KMS-11 (cell line): ENCODE results near the gene MAP4K3.

ENCODE experiments used
- H2AFZ ChIP-seq: fragments of 200-600 bp; sonication (generic); 2 replicates; pipeline ENCODE4 v1.6.1; 2016; ENCODE audit warnings: antibody characterized with exemption, mixed run types, low read depth
- H3K27ac ChIP-seq: fragments of 200-600 bp; sonication (generic); 2 replicates; pipeline ENCODE4 v1.6.1; 2016; ENCODE audit warnings: mild to moderate bottlenecking, mixed run types
- H3K27me3 ChIP-seq: fragments of 200-600 bp; sonication (generic); 2 replicates; pipeline ENCODE4 v1.6.1; 2017; ENCODE audit warnings: mild to moderate bottlenecking, low read depth, mixed run types, moderate library complexity; ENCODE audit not compliant: insufficient read depth
- H3K36me3 ChIP-seq: fragments of 200-600 bp; sonication (generic); 2 replicates; pipeline ENCODE4 v1.6.1; 2017; ENCODE audit warnings: mild to moderate bottlenecking, mixed run types; ENCODE audit not compliant: insufficient read depth
- H3K4me1 ChIP-seq: fragments of 200-600 bp; sonication (generic); 2 replicates; pipeline ENCODE4 v1.6.1; 2016; ENCODE audit warnings: mild to moderate bottlenecking, low read depth, mixed run types; ENCODE audit not compliant: poor library complexity, severe bottlenecking
- H3K4me2 ChIP-seq: fragments of 200-600 bp; sonication (generic); 2 replicates; pipeline ENCODE4 v1.7.0; 2016; ENCODE audit warnings: mild to moderate bottlenecking, mixed run types
- H3K4me3 ChIP-seq: fragments of 200-600 bp; sonication (generic); IDR thresholded peaks from 2 replicates; pipeline ENCODE4 v1.6.1; 2017; ENCODE audit warnings: low read depth, low read length, mixed read lengths; ENCODE audit not compliant: insufficient read depth
- H3K79me2 ChIP-seq: fragments of 200-600 bp; sonication (generic); 2 replicates; pipeline ENCODE4 v1.6.1; 2016; ENCODE audit warnings: low read depth, mixed run types; ENCODE audit not compliant: insufficient read depth
- H3K9ac ChIP-seq: fragments of 200-600 bp; sonication (generic); 2 replicates; pipeline ENCODE4 v1.6.1; 2016; ENCODE audit warnings: mild to moderate bottlenecking, mixed run types
- H4K20me1 ChIP-seq: fragments of 200-600 bp; sonication (generic); 2 replicates; pipeline ENCODE4 v1.6.1; 2016; ENCODE audit warnings: mild to moderate bottlenecking, mixed run types; ENCODE audit not compliant: insufficient read depth
- TF ChIP-seq, protein P1 (sequence below): fragments of 200-600 bp; sonication (generic); conservative IDR thresholded peaks from 2 replicates; pipeline ENCODE4 v1.6.1; 2017; ENCODE audit warnings: low read depth, mild to moderate bottlenecking, antibody characterized with exemption, low read length, moderate library complexity, mixed read lengths

MAP4K3 gene

DNA sequence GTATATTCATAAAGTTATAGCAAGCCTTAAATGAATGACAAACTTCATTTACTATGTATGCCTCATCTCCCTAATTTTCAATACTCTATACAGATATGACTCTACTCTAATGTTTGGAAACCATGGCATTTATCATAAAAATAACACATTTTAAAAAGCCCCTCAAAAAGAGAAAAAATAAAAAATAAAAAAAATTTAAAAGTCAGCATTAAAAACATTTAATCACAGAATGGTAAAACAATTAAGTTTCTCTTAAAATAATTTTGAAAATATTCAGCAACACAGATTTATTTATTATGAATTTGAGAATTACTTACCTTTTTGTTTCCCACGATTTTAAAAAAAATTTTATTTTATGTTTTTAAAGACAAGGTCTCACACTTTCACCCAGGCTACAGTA lies 128.3 kb downstream of the MAP4K3 start:
- Histone ChIP-seq H3K27me3 (no peaks in the 10 kb centered on the region; the same call in 1 of the 2 replicates), H2AFZ (no peak overlapping the region), H3K4me3 (no peak overlapping the region), H3K4me2 (no peak overlapping the region), H3K79me2 (no peaks in the 10 kb centered on the region), H3K9ac (no peak overlapping the region), H3K36me3 (no peaks in the 10 kb centered on the region), H3K27ac (no peak overlapping the region), H4K20me1 (no peaks in the 10 kb centered on the region; the same call in 1 of the 2 replicates), H3K4me1 (no peaks in the 10 kb centered on the region)
- TF ChIP-seq, protein P1, sequence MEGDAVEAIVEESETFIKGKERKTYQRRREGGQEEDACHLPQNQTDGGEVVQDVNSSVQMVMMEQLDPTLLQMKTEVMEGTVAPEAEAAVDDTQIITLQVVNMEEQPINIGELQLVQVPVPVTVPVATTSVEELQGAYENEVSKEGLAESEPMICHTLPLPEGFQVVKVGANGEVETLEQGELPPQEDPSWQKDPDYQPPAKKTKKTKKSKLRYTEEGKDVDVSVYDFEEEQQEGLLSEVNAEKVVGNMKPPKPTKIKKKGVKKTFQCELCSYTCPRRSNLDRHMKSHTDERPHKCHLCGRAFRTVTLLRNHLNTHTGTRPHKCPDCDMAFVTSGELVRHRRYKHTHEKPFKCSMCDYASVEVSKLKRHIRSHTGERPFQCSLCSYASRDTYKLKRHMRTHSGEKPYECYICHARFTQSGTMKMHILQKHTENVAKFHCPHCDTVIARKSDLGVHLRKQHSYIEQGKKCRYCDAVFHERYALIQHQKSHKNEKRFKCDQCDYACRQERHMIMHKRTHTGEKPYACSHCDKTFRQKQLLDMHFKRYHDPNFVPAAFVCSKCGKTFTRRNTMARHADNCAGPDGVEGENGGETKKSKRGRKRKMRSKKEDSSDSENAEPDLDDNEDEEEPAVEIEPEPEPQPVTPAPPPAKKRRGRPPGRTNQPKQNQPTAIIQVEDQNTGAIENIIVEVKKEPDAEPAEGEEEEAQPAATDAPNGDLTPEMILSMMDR: no peak

DNA sequence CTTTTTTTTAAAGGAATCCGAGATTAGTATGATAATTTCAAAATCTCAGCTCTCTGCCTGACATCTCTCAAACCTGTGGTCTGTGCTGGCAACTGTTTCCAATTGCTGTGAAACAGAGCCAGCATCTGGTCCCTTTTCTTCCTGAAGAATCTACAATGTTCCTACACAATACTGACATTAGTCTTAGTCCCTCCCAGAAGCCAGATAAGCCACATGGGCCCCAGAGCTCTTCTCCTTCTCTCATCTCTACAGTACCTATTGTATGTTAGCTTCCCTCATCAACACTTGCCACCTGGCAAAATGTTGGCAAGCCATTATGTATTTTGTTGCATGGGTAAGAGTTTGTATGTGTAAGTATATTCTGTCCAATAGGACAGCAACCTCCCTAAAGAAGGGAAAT lies 130.5 kb downstream of the MAP4K3 start:
- H3K27ac ChIP-seq: no peak overlapping the region
- H3K36me3 ChIP-seq: no peaks in the 10 kb centered on the region
- TF ChIP-seq, protein P1: no peak

DNA sequence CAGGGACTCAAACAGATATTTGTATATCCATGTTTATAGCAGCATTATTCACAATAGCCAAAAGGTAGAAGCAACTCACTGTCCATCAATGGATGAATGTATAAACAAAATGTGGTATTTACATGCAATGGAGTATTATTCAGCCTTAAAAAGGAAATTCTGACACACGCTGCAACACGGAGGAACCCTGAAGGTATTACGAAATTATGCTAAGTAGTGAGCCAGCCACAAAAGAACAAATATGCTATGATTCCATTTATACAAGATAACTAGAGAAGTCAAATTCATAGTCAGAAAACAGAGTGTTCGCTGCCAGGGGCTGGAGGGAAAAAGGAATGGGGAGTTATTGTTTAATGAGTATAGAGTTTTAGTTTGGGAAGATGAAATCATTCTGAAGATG lies 132.4 kb downstream of the MAP4K3 start:
- no peak overlapping the region for H3K4me2 ChIP-seq
- no peak overlapping the region for H3K27ac ChIP-seq
- H3K9ac ChIP-seq: no peak overlapping the region
- no peaks in the 10 kb centered on the region for H3K79me2 ChIP-seq
- TF ChIP-seq, protein P1: no peak
- no peak overlapping the region for H3K4me3 ChIP-seq
- no peak overlapping the region for H2AFZ ChIP-seq
- H4K20me1 ChIP-seq: no peaks in the 10 kb centered on the region; the same call in 1 of the 2 replicates
- no peaks in the 10 kb centered on the region for H3K4me1 ChIP-seq
- no peaks in the 10 kb centered on the region; the same call in 1 of the 2 replicates for H3K27me3 ChIP-seq
- H3K36me3 ChIP-seq: no peaks in the 10 kb centered on the region

More for the DNA sequence above, 130.5 kb downstream of the MAP4K3 start:
- Histone ChIP-seq H2AFZ (no peak overlapping the region), H3K4me2 (no peak overlapping the region), H3K4me1 (no peaks in the 10 kb centered on the region), H3K4me3 (no peak overlapping the region), H4K20me1 (no peaks in the 10 kb centered on the region; the same call in 1 of the 2 replicates), H3K27me3 (no peaks in the 10 kb centered on the region; the same call in 1 of the 2 replicates), H3K79me2 (no peaks in the 10 kb centered on the region), H3K9ac (no peak overlapping the region)

DNA sequence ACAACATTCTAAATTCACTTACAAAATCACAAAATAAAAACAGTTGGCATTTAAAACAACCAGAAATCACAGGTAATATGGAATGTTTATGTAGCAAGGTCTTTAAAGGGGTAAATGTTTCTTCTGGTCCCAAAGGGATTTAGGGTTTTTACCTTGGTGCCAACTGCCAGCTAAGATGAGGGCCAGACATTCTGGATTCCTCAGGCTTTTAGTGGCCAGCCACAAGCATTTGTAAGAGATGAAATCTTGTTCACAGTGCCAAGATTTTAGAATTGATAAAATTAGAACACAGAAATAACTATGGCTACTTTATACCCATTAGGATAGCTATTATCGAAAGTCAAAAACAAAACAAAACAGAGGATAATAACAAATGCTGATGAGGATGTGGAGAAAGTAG lies 132.9 kb downstream of the MAP4K3 start:
- Histone ChIP-seq H3K27ac (no peak overlapping the region), H3K79me2 (no peaks in the 10 kb centered on the region), H4K20me1 (no peaks in the 10 kb centered on the region; the same call in 1 of the 2 replicates), H3K36me3 (no peaks in the 10 kb centered on the region), H3K4me3 (no peak overlapping the region), H3K27me3 (no peaks in the 10 kb centered on the region; the same call in 1 of the 2 replicates), H3K9ac (no peak overlapping the region), H3K4me1 (no peaks in the 10 kb centered on the region), H3K4me2 (no peak overlapping the region), H2AFZ (no peak overlapping the region)
- TF ChIP-seq, protein P1: no peak
